ENCODE measurements around the gene RASSF1. TPM values are rescaled to one million over a fixed set of nuclear protein-coding genes. Genes with fewer than 3 reads are reported as not detected.

Gene RASSF1
- total RNA-seq (100 to 1,000 TPM in 1 of 5 donors, 10 to 100 TPM in 4; 73.2 to 153 (median 79.6) TPM), total RNA-seq (34.3 to 130 (median 69.5) reads per million in 29 experiments)
- total RNA-seq (2013) = 82.0 TPM

DNA sequence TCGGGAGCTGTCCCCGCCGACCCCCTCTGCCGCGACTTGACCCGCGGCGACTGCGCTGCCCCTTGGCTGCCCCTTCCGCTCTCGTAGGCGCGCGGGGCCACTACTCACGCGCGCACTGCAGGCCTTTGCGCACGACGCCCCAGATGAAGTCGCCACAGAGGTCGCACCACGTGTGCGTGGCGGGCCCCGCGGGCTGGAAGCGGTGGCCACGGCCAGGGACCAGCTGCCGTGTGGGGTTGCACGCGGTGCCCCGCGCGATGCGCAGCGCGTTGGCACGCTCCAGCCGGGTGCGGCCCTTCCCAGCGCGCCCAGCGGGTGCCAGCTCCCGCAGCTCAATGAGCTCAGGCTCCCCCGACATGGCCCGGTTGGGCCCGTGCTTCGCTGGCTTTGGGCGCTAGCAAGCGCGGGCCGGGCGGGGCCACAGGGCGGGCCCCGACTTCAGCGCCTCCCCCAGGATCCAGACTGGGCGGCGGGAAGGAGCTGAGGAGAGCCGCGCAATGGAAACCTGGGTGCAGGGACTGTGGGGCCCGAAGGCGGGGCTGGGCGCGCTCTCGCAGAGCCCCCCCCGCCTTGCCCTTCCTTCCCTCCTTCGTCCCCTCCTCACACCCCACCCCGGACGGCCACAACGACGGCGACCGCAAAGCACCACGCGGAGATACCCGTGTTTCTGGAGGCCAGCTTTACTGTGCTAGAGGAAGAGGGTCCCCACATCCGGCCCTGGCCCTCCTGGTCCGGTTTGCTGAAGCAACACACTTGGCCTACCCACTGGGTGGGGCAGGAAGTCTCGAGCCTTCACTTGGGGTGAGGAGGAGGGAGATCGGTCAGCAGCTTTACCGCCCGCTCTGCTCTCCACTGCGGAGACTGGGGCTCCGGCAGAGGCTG, at the start of gene RASSF1:
Gene RASSF1, minus strand, starts transcription at position 389 of the 882 bp plus-strand sequence. Its CDS starts 31 bp downstream, at position 358.
- Histone ChIP-seq H3K4me3 (ENCODE audit: control insufficient read depth in 1 of 2, extremely low read depth in 1 of 2, low read length in 1 of 2) (peak within 1 kb of the TSS; percentile 52 to 84), H3K4me1 (ENCODE audit: control insufficient read depth in 1 of 2, extremely low read depth in 1 of 2, insufficient read depth in 2 of 2, low read length in 2 of 2) (peaks cover 26 to 78% of the 10 kb centered on the region in 2 experiments), H3K9me3 (no peaks in the 10 kb centered on the region), H3K27ac (ENCODE audit: low read length) (peak within 1 kb of the TSS; percentile 97), H3K27me3 (replicated peaks in 1 of 2; ENCODE audit: control insufficient read depth in 2 of 2, extremely low read depth in 1 of 2, insufficient read depth in 2 of 2, low read length in 1 of 2) (no peaks in the 10 kb centered on the region), H3K36me3 (ENCODE audit: control insufficient read depth in 2 of 2, extremely low read depth in 1 of 2, insufficient read depth in 1 of 2, low read length in 1 of 2) (peaks cover 0 to 5% of the 10 kb centered on the region in 2 donors)
- CTCF ChIA-PET = interaction anchor here in 1 of 2 donors (0.7 to 1.5 kb wide), 5 partner anchors 10 to 201 kb away, joined by 3 to 7 read pairs (median 3); partner anchors contain the start of genes CYB561D2, HYAL3, NAA80 and NPRL2
- H3K4me3 Mint-ChIP-seq = peak within 1 kb of the TSS; percentile 86 to 90 (median 88)
- peaks cover 42 to 58% (median 49%) of the 10 kb centered on the region in 3 donors for H3K4me1 Mint-ChIP-seq
- peak within 1 kb of the TSS; percentile 94 to 95 for H3K27ac Mint-ChIP-seq
- under 1% methylated on average over 82 of the region's 85 CpGs for WGBS (ENCODE audit: insufficient coverage)
- ATAC-seq (replicated peaks in 1 of 4) (peak; percentile 5 to 20 (median 10)), DNase-seq (peak in 31 of 35 experiments; percentile 19 to 76 (median 50))
- no peaks in the 10 kb centered on the region for H3K27me3 Mint-ChIP-seq
- no peaks in the 10 kb centered on the region for H3K9me3 Mint-ChIP-seq
- POLR2A ChIA-PET = interaction anchor here (0.6 kb wide), 2 partner anchors 27 to 42 kb away, joined by 3 to 12 read pairs; no protein-coding TSS in a partner anchor
- H3K36me3 Mint-ChIP-seq = no peaks in the 10 kb centered on the region

DNA sequence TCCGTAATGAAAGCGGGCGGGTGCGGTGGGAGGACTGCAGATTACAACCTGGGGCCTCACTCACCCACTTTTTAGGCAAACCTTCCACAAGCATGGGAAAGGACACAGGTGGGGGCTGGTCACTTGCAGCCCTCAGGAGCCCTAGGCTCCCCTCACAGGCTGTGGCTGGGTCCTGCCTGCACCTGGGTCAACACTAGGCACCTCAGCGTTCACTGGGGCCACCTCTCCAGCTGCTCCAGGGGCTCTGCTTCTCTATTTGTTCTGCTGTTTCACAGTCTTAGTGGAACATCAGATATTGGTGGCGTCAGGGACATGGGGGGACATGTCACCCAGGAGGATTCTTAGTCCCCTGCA, 48.8 kb upstream of the RASSF1 start:
- POLR2A ChIA-PET = no interaction called here
- H3K27me3 ChIP-seq (replicated peaks in 1 of 2; ENCODE audit: control insufficient read depth in 2 of 2, extremely low read depth in 1 of 2, insufficient read depth in 2 of 2, low read length in 1 of 2) = peaks cover 0 to 3% of the 10 kb centered on the region in 2 experiments
- no peaks in the 10 kb centered on the region for H3K4me1 ChIP-seq (ENCODE audit: control insufficient read depth in 1 of 2, extremely low read depth in 1 of 2, insufficient read depth in 2 of 2, low read length in 2 of 2)
- H3K9me3 ChIP-seq = no peaks in the 10 kb centered on the region
- Mint-ChIP-seq H3K36me3 (no peaks in the 10 kb centered on the region), H3K27ac (no peak overlapping the region), H3K4me3 (no peak overlapping the region), H3K9me3 (no peaks in the 10 kb centered on the region), H3K4me1 (no peaks in the 10 kb centered on the region), H3K27me3 (no peaks in the 10 kb centered on the region)
- no peaks in the 10 kb centered on the region for H3K36me3 ChIP-seq (ENCODE audit: control insufficient read depth in 2 of 2, extremely low read depth in 1 of 2, insufficient read depth in 1 of 2, low read length in 1 of 2)
- DNase-seq (no peak), ATAC-seq (replicated peaks in 1 of 4) (no peak)
- H3K4me3 ChIP-seq (ENCODE audit: control insufficient read depth in 1 of 2, extremely low read depth in 1 of 2, low read length in 1 of 2) = no peak overlapping the region
- CTCF ChIA-PET = no interaction called here
- WGBS (ENCODE audit: insufficient coverage) = 92% methylated on average over 4 of the region's 6 CpGs
- H3K27ac ChIP-seq (ENCODE audit: low read length) = no peak overlapping the region

DNA sequence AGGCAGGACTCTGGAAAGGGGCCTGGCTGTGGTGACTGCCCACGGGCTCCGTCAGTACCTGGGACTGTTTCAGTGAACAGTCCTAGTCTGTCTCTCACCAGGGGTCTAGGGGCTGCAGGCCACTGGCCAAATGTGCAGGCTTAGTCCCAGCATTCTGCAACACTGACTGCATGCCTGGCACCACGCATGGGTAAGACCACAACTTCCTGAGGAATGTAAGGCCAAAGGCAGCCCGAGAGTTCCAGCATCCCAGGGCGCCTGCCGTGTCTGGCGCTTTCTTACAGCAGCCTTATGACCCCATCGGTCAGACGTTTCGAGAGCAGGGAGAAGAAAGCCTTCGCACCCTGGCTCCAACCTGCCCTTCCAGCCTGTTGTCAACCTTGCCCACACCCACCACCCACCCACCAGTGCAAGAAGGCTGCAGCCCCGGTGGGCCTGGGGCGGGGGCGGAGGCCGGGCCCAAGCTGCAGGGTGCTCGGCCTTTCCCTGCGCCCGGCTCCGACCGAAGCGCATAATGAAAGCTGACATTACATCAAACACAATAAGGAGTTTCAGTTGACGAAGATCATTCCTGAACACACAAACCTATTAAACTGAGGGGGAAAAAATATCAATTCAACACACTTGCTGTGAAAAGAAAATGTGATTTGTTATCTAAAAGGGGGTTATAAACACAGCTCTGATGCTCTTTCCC, 48.2 kb upstream of the RASSF1 start:
- ChIA-PET POLR2A (no interaction called here), CTCF (no interaction called here)
- no peaks in the 10 kb centered on the region for H3K4me1 Mint-ChIP-seq
- H3K36me3 Mint-ChIP-seq = no peaks in the 10 kb centered on the region
- H3K36me3 ChIP-seq (ENCODE audit: control insufficient read depth in 2 of 2, extremely low read depth in 1 of 2, insufficient read depth in 1 of 2, low read length in 1 of 2) = no peaks in the 10 kb centered on the region
- DNase-seq (no peak), ATAC-seq (replicated peaks in 1 of 4) (no peak)
- no peak overlapping the region for H3K27ac ChIP-seq (ENCODE audit: low read length)
- H3K27me3 Mint-ChIP-seq = no peaks in the 10 kb centered on the region
- no peaks in the 10 kb centered on the region for H3K4me1 ChIP-seq (ENCODE audit: control insufficient read depth in 1 of 2, extremely low read depth in 1 of 2, insufficient read depth in 2 of 2, low read length in 2 of 2)
- H3K9me3 Mint-ChIP-seq = no peaks in the 10 kb centered on the region
- no peaks in the 10 kb centered on the region for H3K9me3 ChIP-seq
- no peak overlapping the region for H3K4me3 ChIP-seq (ENCODE audit: control insufficient read depth in 1 of 2, extremely low read depth in 1 of 2, low read length in 1 of 2)
- no peak overlapping the region for H3K27ac Mint-ChIP-seq
- no peak overlapping the region for H3K4me3 Mint-ChIP-seq
- WGBS (ENCODE audit: insufficient coverage) = 55% methylated on average over 3 of the region's 22 CpGs
- peaks cover 0 to 3% of the 10 kb centered on the region in 2 experiments for H3K27me3 ChIP-seq (replicated peaks in 1 of 2; ENCODE audit: control insufficient read depth in 2 of 2, extremely low read depth in 1 of 2, insufficient read depth in 2 of 2, low read length in 1 of 2)

DNA sequence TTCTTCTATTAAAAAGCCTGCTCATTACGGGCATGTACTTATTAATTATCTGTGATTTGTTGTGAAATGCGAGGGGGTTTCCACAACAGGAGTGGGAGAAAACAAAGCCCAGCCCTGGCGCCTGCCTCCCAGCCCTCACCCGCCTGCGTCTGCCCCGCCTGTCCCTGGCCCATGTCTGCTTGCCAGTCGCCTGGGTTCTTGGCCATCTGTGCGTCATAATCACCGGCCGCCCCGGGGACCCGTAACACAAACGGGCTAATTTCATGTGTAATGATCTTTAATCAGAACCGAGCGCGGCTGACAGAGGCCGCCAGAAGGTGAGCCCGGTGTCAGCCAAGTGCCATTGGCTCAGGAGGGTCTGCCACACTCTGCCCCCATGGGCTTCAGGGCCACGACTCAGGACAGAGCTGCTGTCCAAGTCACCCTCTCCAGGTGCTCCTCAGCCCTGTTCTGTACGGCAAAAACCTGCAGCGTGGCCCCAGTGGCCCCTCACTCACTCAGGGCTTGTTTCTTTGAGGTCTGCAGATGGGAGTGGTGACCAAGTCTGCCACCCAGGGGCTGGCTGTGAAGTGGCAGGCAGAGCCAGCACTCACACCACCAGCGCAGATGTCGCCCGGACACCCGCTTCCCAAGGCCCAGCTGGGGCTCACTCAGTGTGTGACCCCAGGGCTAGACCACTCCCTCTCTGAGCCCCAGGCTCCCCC, 47.5 kb upstream of the RASSF1 start:
- no peak for ATAC-seq (replicated peaks in 1 of 4)

GRCh38 chr3:50385754-50386153, 45.1 kb upstream of the RASSF1 start:
- no peaks in the 10 kb centered on the region for H3K36me3 ChIP-seq (ENCODE audit: control insufficient read depth in 2 of 2, extremely low read depth in 1 of 2, insufficient read depth in 1 of 2, low read length in 1 of 2)
- H3K9me3 Mint-ChIP-seq = no peaks in the 10 kb centered on the region
- no peaks in the 10 kb centered on the region for H3K4me1 ChIP-seq (ENCODE audit: control insufficient read depth in 1 of 2, extremely low read depth in 1 of 2, insufficient read depth in 2 of 2, low read length in 2 of 2)
- no peaks in the 10 kb centered on the region for H3K27me3 Mint-ChIP-seq
- no peak overlapping the region for H3K27ac Mint-ChIP-seq
- DNase-seq (no peak), ATAC-seq (replicated peaks in 1 of 4) (no peak)
- WGBS (ENCODE audit: insufficient coverage) = 73% methylated on average over 4 of the region's 13 CpGs
- H3K4me3 ChIP-seq (ENCODE audit: control insufficient read depth in 1 of 2, extremely low read depth in 1 of 2, low read length in 1 of 2) = no peak overlapping the region
- POLR2A ChIA-PET = no interaction called here
- CTCF ChIA-PET = no interaction called here
- H3K9me3 ChIP-seq = no peaks in the 10 kb centered on the region
- no peak overlapping the region for H3K4me3 Mint-ChIP-seq
- peaks cover 0 to 3% of the 10 kb centered on the region in 2 experiments for H3K27me3 ChIP-seq (replicated peaks in 1 of 2; ENCODE audit: control insufficient read depth in 2 of 2, extremely low read depth in 1 of 2, insufficient read depth in 2 of 2, low read length in 1 of 2)
- no peaks in the 10 kb centered on the region for H3K36me3 Mint-ChIP-seq
- no peaks in the 10 kb centered on the region for H3K4me1 Mint-ChIP-seq
- H3K27ac ChIP-seq (ENCODE audit: low read length) = no peak overlapping the region

More for the DNA sequence above, 47.5 kb upstream of the RASSF1 start:
- DNase-seq = no peak
- no peak overlapping the region for H3K27ac ChIP-seq (ENCODE audit: low read length)
- Mint-ChIP-seq H3K4me3 (no peak overlapping the region), H3K27me3 (no peaks in the 10 kb centered on the region), H3K4me1 (no peaks in the 10 kb centered on the region), H3K27ac (no peak overlapping the region), H3K9me3 (no peaks in the 10 kb centered on the region), H3K36me3 (no peaks in the 10 kb centered on the region)
- ChIA-PET CTCF (no interaction called here), POLR2A (no interaction called here)
- no peaks in the 10 kb centered on the region for H3K9me3 ChIP-seq
- no peaks in the 10 kb centered on the region for H3K4me1 ChIP-seq (ENCODE audit: control insufficient read depth in 1 of 2, extremely low read depth in 1 of 2, insufficient read depth in 2 of 2, low read length in 2 of 2)
- 84% methylated on average over 22 of the region's 25 CpGs for WGBS (ENCODE audit: insufficient coverage)
- H3K36me3 ChIP-seq (ENCODE audit: control insufficient read depth in 2 of 2, extremely low read depth in 1 of 2, insufficient read depth in 1 of 2, low read length in 1 of 2) = no peaks in the 10 kb centered on the region
- no peak overlapping the region for H3K4me3 ChIP-seq (ENCODE audit: control insufficient read depth in 1 of 2, extremely low read depth in 1 of 2, low read length in 1 of 2)
- H3K27me3 ChIP-seq (replicated peaks in 1 of 2; ENCODE audit: control insufficient read depth in 2 of 2, extremely low read depth in 1 of 2, insufficient read depth in 2 of 2, low read length in 1 of 2) = peaks cover 0 to 3% of the 10 kb centered on the region in 2 experiments

DNA sequence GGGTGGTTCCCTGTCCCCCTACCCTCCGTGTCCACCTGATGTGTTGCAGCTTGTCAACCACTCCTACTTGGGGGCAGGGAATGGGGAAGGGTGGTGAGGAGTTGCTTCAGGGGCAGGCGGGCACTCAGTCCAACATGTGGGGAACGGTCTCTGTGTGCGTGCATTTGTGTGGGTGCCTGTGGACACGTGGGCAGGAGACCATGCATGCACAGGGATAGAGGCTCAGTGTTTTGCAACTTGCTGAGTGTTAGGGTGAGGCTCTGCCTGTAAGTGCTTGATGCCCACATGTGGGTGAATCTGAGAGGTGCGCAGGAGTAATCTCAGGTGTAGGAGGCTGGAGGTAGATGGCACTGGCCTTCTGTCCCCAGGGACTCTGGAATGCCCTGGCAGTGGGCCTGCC, 43.1 kb upstream of the RASSF1 start:
- DNase-seq (no peak), ATAC-seq (replicated peaks in 1 of 4) (no peak)
- H3K36me3 ChIP-seq (ENCODE audit: control insufficient read depth in 2 of 2, extremely low read depth in 1 of 2, insufficient read depth in 1 of 2, low read length in 1 of 2) = no peaks in the 10 kb centered on the region
- no peaks in the 10 kb centered on the region for H3K9me3 Mint-ChIP-seq
- 81% methylated on average over 6 of the region's 6 CpGs for WGBS (ENCODE audit: insufficient coverage)
- H3K27ac ChIP-seq (ENCODE audit: low read length) = no peak overlapping the region
- no peak overlapping the region for H3K27ac Mint-ChIP-seq
- no peaks in the 10 kb centered on the region for H3K27me3 Mint-ChIP-seq
- H3K27me3 ChIP-seq (replicated peaks in 1 of 2; ENCODE audit: control insufficient read depth in 2 of 2, extremely low read depth in 1 of 2, insufficient read depth in 2 of 2, low read length in 1 of 2) = peaks cover 0 to 3% of the 10 kb centered on the region in 2 experiments
- no peak overlapping the region for H3K4me3 ChIP-seq (ENCODE audit: control insufficient read depth in 1 of 2, extremely low read depth in 1 of 2, low read length in 1 of 2)
- POLR2A ChIA-PET = no interaction called here
- no peaks in the 10 kb centered on the region for H3K4me1 Mint-ChIP-seq
- no peaks in the 10 kb centered on the region for H3K36me3 Mint-ChIP-seq
- H3K4me1 ChIP-seq (ENCODE audit: control insufficient read depth in 1 of 2, extremely low read depth in 1 of 2, insufficient read depth in 2 of 2, low read length in 2 of 2) = no peaks in the 10 kb centered on the region
- H3K4me3 Mint-ChIP-seq = no peak overlapping the region
- H3K9me3 ChIP-seq = no peaks in the 10 kb centered on the region
- CTCF ChIA-PET = no interaction called here
